ENCODE data around the gene EMP1. TPM values are rescaled to one million over a fixed set of nuclear protein-coding genes. Genes with fewer than 3 reads are reported as not detected.

Gene EMP1
- total and polyA plus RNA-seq, 2 of the 8 experiments (the other 6 are each of a cell fraction or from before 2014, with no cell fraction given) = 0.17 to 0.65 TPM

DNA sequence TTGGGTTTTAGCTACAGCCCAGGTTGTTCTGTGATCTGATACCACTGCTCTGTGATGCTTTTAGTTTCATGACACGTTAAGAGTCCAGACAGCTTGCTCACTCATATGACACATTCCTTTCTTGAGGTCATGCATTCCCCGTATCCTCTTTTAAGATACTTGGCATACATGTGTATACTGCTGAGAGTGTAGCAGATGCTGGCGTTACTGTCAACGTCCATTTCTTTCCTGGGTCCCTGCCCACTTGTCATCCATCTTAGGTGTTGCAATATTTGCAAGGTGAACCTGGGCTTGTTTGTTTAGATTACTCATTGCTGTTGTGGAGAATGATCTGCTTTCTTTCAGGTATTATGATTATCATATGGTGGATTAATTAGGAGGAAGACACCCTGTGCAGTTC is 9.1 kb upstream of the EMP1 start:
- ChIA-PET POLR2A (ENCODE audit: partially characterized antibody) (no interaction called here), CTCF (ENCODE audit: partially characterized antibody) (interaction anchor here (1.0 to 1.5 kb wide), 4 partner anchors 8 to 52 kb away, joined by 3 to 4 read pairs (median 4); partner anchors contain the start of gene EMP1)
- H2AFZ ChIP-seq (ENCODE audit: low read length) = no peak overlapping the region
- H2BK5ac ChIP-seq (ENCODE audit: low read depth, low read length) = no peak overlapping the region
- H4K8ac ChIP-seq (ENCODE audit: extremely low read depth, insufficient read depth, low read length) = no peak overlapping the region
- H3K4me1 ChIP-seq (replicated peaks in 1 of 4; ENCODE audit: control insufficient read depth in 3 of 4, insufficient read depth in 4 of 4, low read length in 3 of 4) = no peaks in the 10 kb centered on the region
- H2AK5ac ChIP-seq (ENCODE audit: low read depth, low read length) = no peak overlapping the region
- no peak overlapping the region for H3K18ac ChIP-seq (ENCODE audit: extremely low read depth, low read length)
- H3K14ac ChIP-seq (ENCODE audit: insufficient read length) = no peak overlapping the region
- no peak overlapping the region for H2BK15ac ChIP-seq (ENCODE audit: low read length)
- H4K5ac ChIP-seq (ENCODE audit: insufficient read length, low read depth, low read length) = no peak overlapping the region
- no peaks in the 10 kb centered on the region for H3K79me1 ChIP-seq (ENCODE audit: low read depth, low read length)
- H3K4ac ChIP-seq (replicated peaks; ENCODE audit: insufficient read length, low read depth, low read length) = no peak overlapping the region
- no peak overlapping the region for H3K23ac ChIP-seq (ENCODE audit: insufficient read length)
- TF ChIP-seq SUZ12 (IDR thresholded peaks at IDR 0.05; ENCODE audit: low read length) = no peak
- no peak for TF ChIP-seq GABPA (IDR thresholded peaks at IDR 0.05; ENCODE audit: borderline replicate concordance, insufficient read depth, low read length)
- TF ChIP-seq BCL11A (IDR thresholded peaks at IDR 0.05; ENCODE audit: low read depth in 2 of 2, low read length in 2 of 2) = no peak
- H3K9ac ChIP-seq (replicated peaks in 1 of 4; ENCODE audit: extremely low read depth in 1 of 4, low read depth in 3 of 4, low read length in 3 of 4) = no peak overlapping the region
- H3K27ac ChIP-seq (ENCODE audit: low read depth, low read length) = no peak overlapping the region
- H2BK20ac ChIP-seq (ENCODE audit: low read length) = no peak overlapping the region
- H4K20me1 ChIP-seq (replicated peaks in 1 of 2; ENCODE audit: control insufficient read depth in 1 of 2, insufficient read depth in 2 of 2, low read length in 2 of 2) = no peaks in the 10 kb centered on the region
- DNase-seq (ENCODE audit: low read depth in 1 of 2, low spot score in 2 of 2) (no peak), FAIRE-seq (no peak)
- H2BK12ac ChIP-seq (ENCODE audit: low read depth, low read length) = no peak overlapping the region
- H3K4me2 ChIP-seq (ENCODE audit: insufficient read depth in 1 of 2, low read depth in 2 of 2, low read length in 2 of 2) = no peak overlapping the region
- H3K4me3 ChIP-seq (ENCODE audit: extremely low read depth in 1 of 4, insufficient read depth in 2 of 4, low read depth in 3 of 4, low read length in 4 of 4) = no peak overlapping the region
- no peak overlapping the region for H3K56ac ChIP-seq (replicated peaks; ENCODE audit: insufficient read length, low read depth, low read length)
- no peak overlapping the region for H2BK120ac ChIP-seq (replicated peaks; ENCODE audit: low read depth, low read length)
- H3K36me3 ChIP-seq (ENCODE audit: control insufficient read depth in 2 of 4, insufficient read depth in 4 of 4, low read length in 3 of 4) = no peaks in the 10 kb centered on the region
- H3K9me3 ChIP-seq (ENCODE audit: insufficient read depth in 2 of 2, low read depth in 1 of 2, low read length in 1 of 2) = no peaks in the 10 kb centered on the region
- H3K27me3 ChIP-seq (replicated peaks in 1 of 4; ENCODE audit: control insufficient read depth in 3 of 4, extremely low read depth in 1 of 4, insufficient read depth in 3 of 4, low read length in 3 of 4) = no peaks in the 10 kb centered on the region
- H4K91ac ChIP-seq (replicated peaks; ENCODE audit: insufficient read length, low read length) = no peak overlapping the region
- no peaks in the 10 kb centered on the region for H3K23me2 ChIP-seq (ENCODE audit: low read depth, low read length)
- WGBS, 2 experiments (ENCODE audit: extremely low coverage in 1 of 2, insufficient coverage in 1 of 2, insufficient read length in 1 of 2, insufficient replicate concordance in 2 of 2, low coverage in 1 of 2, low lambda C conversion rate in 2 of 2, missing lambda C conversion rate in 1 of 2) = 96% methylated on average over 4 of the region's 4 CpGs; no CpG with 5 or more reads in 1 of the 2 experiments
- H3K79me2 ChIP-seq (ENCODE audit: control insufficient read depth in 1 of 2, insufficient read depth in 2 of 2, low read length in 2 of 2) = no peaks in the 10 kb centered on the region

Measured in H1 (cell line).